H1 (cell line): ENCODE measurements around the gene TMEM86B. TPM values are rescaled to one million over a fixed set of nuclear protein-coding genes. Genes with fewer than 3 reads are reported as not detected.

Experiments
- CTCF ChIA-PET: fragments of 300-600 bp; sonication (Branson Sonifier 250); formaldehyde crosslinking; loops from one replicate; lab custom pipeline; 2021; ENCODE audit not compliant: partially characterized antibody; lab: Charles Lee
- POLR2A ChIA-PET: fragments of 300-600 bp; sonication (Branson Sonifier 250); formaldehyde crosslinking; loops from one replicate; lab custom pipeline; 2021; ENCODE audit warnings: inconsistent platforms; ENCODE audit not compliant: partially characterized antibody; lab: Charles Lee
- DNase-seq, 2 experiments: peaks; one replicate each; pipeline versions ENCODE4 v3.0.0 to v3.0.0-alpha.2; 2010 to 2022; ENCODE audit warnings: low spot score in 2 of 2, low read depth in 1 of 2, mixed read lengths in 1 of 2
- FAIRE-seq: peaks from 2 replicates; lab custom pipeline; 2011; peaks lifted over from hg19 to GRCh38; lab: Jason Lieb, UNC
- H2AFZ ChIP-seq: 2 replicates; pipeline ENCODE4 v1.8.1; 2012; ENCODE audit warnings: low read length, inconsistent platforms
- H2AK5ac ChIP-seq: 2 replicates; pipeline ENCODE4 v1.6.1; 2013; ENCODE audit warnings: low read depth, low read length
- H2BK120ac ChIP-seq: replicated peaks from 2 replicates; pipeline ENCODE3; 2013; ENCODE audit warnings: low read depth, low read length, inconsistent platforms
- H2BK12ac ChIP-seq: 2 replicates; pipeline ENCODE4 v1.6.1; 2013; ENCODE audit warnings: low read depth, low read length
- H2BK15ac ChIP-seq: 2 replicates; pipeline ENCODE4 v1.6.1; 2013; ENCODE audit warnings: low read length
- H2BK20ac ChIP-seq: 2 replicates; pipeline ENCODE4 v1.6.1; 2013; ENCODE audit warnings: low read length
- H2BK5ac ChIP-seq: 2 replicates; pipeline ENCODE4 v1.6.1; 2013; ENCODE audit warnings: low read depth, low read length
- H3K14ac ChIP-seq: 2 replicates; pipeline ENCODE4 v1.6.1; 2013; ENCODE audit warnings: inconsistent platforms; ENCODE audit not compliant: insufficient read length
- H3K18ac ChIP-seq: 2 replicates; pipeline ENCODE4 v1.6.1; 2013; ENCODE audit warnings: low read length; ENCODE audit errors: extremely low read depth
- H3K23ac ChIP-seq: 2 replicates; pipeline ENCODE4 v1.6.1; 2013; ENCODE audit warnings: inconsistent platforms; ENCODE audit not compliant: insufficient read length
- H3K23me2 ChIP-seq: 2 replicates; pipeline ENCODE4 v1.6.1; 2013; ENCODE audit warnings: low read depth, low read length
- H3K27ac ChIP-seq: 2 replicates; pipeline ENCODE4 v1.6.1; 2011; ENCODE audit warnings: low read depth, low read length, inconsistent platforms
- H3K27me3 ChIP-seq, 4 experiments: replicated peaks in 1 of 4; 1 replicate in 1 of 4; 2 replicates in 3 of 4; pipeline versions ENCODE4 v1.6.1 to v1.8.1; 2011 to 2013; ENCODE audit warnings: low read length in 3 of 4, mild to moderate bottlenecking in 3 of 4, inconsistent platforms in 2 of 4, mixed read lengths in 2 of 4, moderate library complexity in 1 of 4; ENCODE audit not compliant: control insufficient read depth in 3 of 4, insufficient read depth in 3 of 4; ENCODE audit errors: extremely low read depth in 1 of 4
- H3K36me3 ChIP-seq, 4 experiments: 2 replicates each; pipeline versions ENCODE4 v1.6.1 to v1.8.1; 2011 to 2013; ENCODE audit warnings: mild to moderate bottlenecking in 4 of 4, low read length in 3 of 4, moderate library complexity in 2 of 4, control low read depth in 1 of 4, inconsistent platforms in 1 of 4; ENCODE audit not compliant: insufficient read depth in 4 of 4, control insufficient read depth in 2 of 4
- H3K4ac ChIP-seq: replicated peaks from 2 replicates; pipeline ENCODE3; 2013; ENCODE audit warnings: low read length, low read depth, mixed read lengths, inconsistent platforms; ENCODE audit not compliant: insufficient read length
- H3K4me1 ChIP-seq, 4 experiments: replicated peaks in 1 of 4; 1 replicate in 1 of 4; 2 replicates in 3 of 4; pipeline versions ENCODE4 v1.6.1 to v1.8.1; 2011 to 2013; ENCODE audit warnings: low read length in 3 of 4, inconsistent platforms in 2 of 4, mixed read lengths in 1 of 4; ENCODE audit not compliant: insufficient read depth in 4 of 4, control insufficient read depth in 3 of 4
- H3K4me2 ChIP-seq, 2 experiments: 2 replicates each; pipeline versions ENCODE4 v1.6.1 to v1.8.1; 2011 to 2013; ENCODE audit warnings: low read depth in 2 of 2, low read length in 2 of 2, control low read depth in 1 of 2, inconsistent platforms in 1 of 2, mild to moderate bottlenecking in 1 of 2; ENCODE audit not compliant: insufficient read depth in 1 of 2
- H3K4me3 ChIP-seq, 4 experiments: fragments of 200-600, 300-600 bp in 1 of 4; sonication (generic), shearing (Covaris generic), sonication (Bioruptor Twin) in 1 of 4; 2 replicates each; pipeline versions ENCODE4 v1.5.1 to v1.8.1; 2011 to 2016; ENCODE audit warnings: low read length in 4 of 4, low read depth in 3 of 4, control low read depth in 2 of 4, inconsistent platforms in 2 of 4, mild to moderate bottlenecking in 2 of 4, mixed read lengths in 1 of 4, moderate library complexity in 1 of 4; ENCODE audit not compliant: insufficient read depth in 2 of 4; ENCODE audit errors: extremely low read depth in 1 of 4
- H3K56ac ChIP-seq: replicated peaks from 2 replicates; pipeline ENCODE3; 2013; ENCODE audit warnings: low read depth, mild to moderate bottlenecking, mixed read lengths, low read length, inconsistent platforms; ENCODE audit not compliant: insufficient read length
- H3K79me1 ChIP-seq: 2 replicates; pipeline ENCODE4 v1.6.1; 2013; ENCODE audit warnings: low read depth, low read length, control low read depth
- H3K79me2 ChIP-seq, 2 experiments: 2 replicates each; pipeline versions ENCODE4 v1.6.1 to v1.8.1; 2012 to 2013; ENCODE audit warnings: low read length in 2 of 2, mild to moderate bottlenecking in 2 of 2, inconsistent platforms in 1 of 2; ENCODE audit not compliant: insufficient read depth in 2 of 2, control insufficient read depth in 1 of 2
- H3K9ac ChIP-seq, 4 experiments: replicated peaks in 1 of 4; 1 replicate in 1 of 4; 2 replicates in 3 of 4; pipeline versions ENCODE4 v1.6.1 to v1.8.1; 2011 to 2013; ENCODE audit warnings: low read depth in 3 of 4, low read length in 3 of 4, control low read depth in 2 of 4, mild to moderate bottlenecking in 2 of 4, moderate library complexity in 2 of 4, inconsistent platforms in 1 of 4; ENCODE audit errors: extremely low read depth in 1 of 4
- H3K9me3 ChIP-seq, 2 experiments: 2 replicates each; pipeline versions ENCODE4 v1.6.1 to v1.8.1; 2012 to 2013; ENCODE audit warnings: mild to moderate bottlenecking in 2 of 2, moderate library complexity in 2 of 2, control low read depth in 1 of 2, inconsistent platforms in 1 of 2, low read depth in 1 of 2, low read length in 1 of 2, mixed read lengths in 1 of 2; ENCODE audit not compliant: insufficient read depth in 2 of 2
- H4K20me1 ChIP-seq, 2 experiments: replicated peaks in 1 of 2; 2 replicates each; pipeline versions ENCODE3 to v1.8.1; 2011 to 2013; ENCODE audit warnings: inconsistent platforms in 2 of 2, low read length in 2 of 2, mild to moderate bottlenecking in 1 of 2; ENCODE audit not compliant: insufficient read depth in 2 of 2, control insufficient read depth in 1 of 2
- H4K5ac ChIP-seq: 2 replicates; pipeline ENCODE4 v1.6.1; 2013; ENCODE audit warnings: low read length, low read depth, mixed read lengths, inconsistent platforms; ENCODE audit not compliant: insufficient read length
- H4K8ac ChIP-seq: 2 replicates; pipeline ENCODE4 v1.8.0; 2013; ENCODE audit warnings: mild to moderate bottlenecking, moderate library complexity, low read length, inconsistent platforms; ENCODE audit not compliant: insufficient read depth; ENCODE audit errors: extremely low read depth
- H4K91ac ChIP-seq: replicated peaks from 2 replicates; pipeline ENCODE3; 2013; ENCODE audit warnings: low read length, mixed read lengths, inconsistent platforms; ENCODE audit not compliant: insufficient read length
- BRCA1 ChIP-seq: IDR thresholded peaks from 2 replicates; pipeline ENCODE4 v1.6.1; 2012; ENCODE audit warnings: low read depth, low read length, improper control_type of control experiment
- CTBP2 ChIP-seq: IDR thresholded peaks from 2 replicates; pipeline ENCODE4 v1.7.0; 2011; ENCODE audit warnings: borderline replicate concordance, mild to moderate bottlenecking, moderate library complexity, mixed read lengths, low read length; ENCODE audit not compliant: insufficient read depth, insufficient read length
- EGR1 ChIP-seq: IDR thresholded peaks from 2 replicates; pipeline ENCODE4 v1.6.1; 2011; ENCODE audit warnings: low read depth, low read length, borderline replicate concordance
- POLR2A ChIP-seq, 2 experiments: IDR thresholded peaks; 1 replicate in 1 of 2; 2 replicates in 1 of 2; pipeline ENCODE4 v1.6.1; 2011; ENCODE audit warnings: low read depth in 2 of 2, low read length in 2 of 2, mild to moderate bottlenecking in 2 of 2; ENCODE audit errors: control extremely low read depth in 1 of 2
- SAP30 ChIP-seq: fragments of 300-600 bp; sonication (generic); IDR thresholded peaks from 2 replicates; pipeline ENCODE4 v1.7.1; 2012; ENCODE audit warnings: low read length, moderate library complexity, mild to moderate bottlenecking, inconsistent platforms; ENCODE audit not compliant: insufficient read depth, insufficient replicate concordance
- SP4 ChIP-seq: IDR thresholded peaks from 2 replicates; pipeline ENCODE4 v1.6.1; 2012; ENCODE audit warnings: low read length, inconsistent platforms
- TAF7 ChIP-seq: optimal IDR thresholded peaks from 2 replicates; pipeline ENCODE3; 2011; ENCODE audit warnings: low read depth, mild to moderate bottlenecking, inconsistent platforms, low read length, moderate library complexity, borderline replicate concordance
- WGBS, 2 experiments: shearing (Covaris generic) in 1 of 2; methylation state at CpG; one replicate each; pipeline versions ENCODE4 v1.1.6 to v1.1.7; 2013 to 2015; ENCODE audit warnings: low lambda C conversion rate in 2 of 2, mixed read lengths in 2 of 2, inconsistent platforms in 1 of 2, low coverage in 1 of 2, missing lambda C conversion rate in 1 of 2; ENCODE audit not compliant: insufficient replicate concordance in 2 of 2, insufficient coverage in 1 of 2, insufficient read length in 1 of 2; ENCODE audit errors: extremely low coverage in 1 of 2, missing lambda C conversion rate in 1 of 2; 5-methylcytosine and 5-hydroxymethylcytosine counted together
- polyA plus RNA-seq, 7 experiments: library from polyadenylated mRNA; depleted of rRNA in 3 of 7; stranded (reverse) in 5 of 7; unstranded in 2 of 7; fragments of >200 nt in 5 of 7; fragments of 200-250 nt in 2 of 7; gene quantifications; 1 replicate in 5 of 7; 2 replicates in 1 of 7; 4 replicates in 1 of 7; pipeline versions ENCODE4 v1.2.1 to v1.2.3, GENCODE V29; 2011 to 2013; ENCODE audit warnings: missing spikeins in 2 of 7, mixed read lengths in 2 of 7
- total RNA-seq: library from RNA; stranded (reverse); fragmentation: NEBNext Ultra II Directional; extraction: Animal tissue kit (Norgen Biotek cat#: 25700); gene quantifications from 2 replicates; pipeline ENCODE4 v1.2.1, GENCODE V29; 2021

Gene TMEM86B
- total and polyA plus RNA-seq, 2 of the 8 experiments (the other 6 are each of a cell fraction or from before 2014, with no cell fraction given): 2.0 to 2.9 TPM

DNA sequence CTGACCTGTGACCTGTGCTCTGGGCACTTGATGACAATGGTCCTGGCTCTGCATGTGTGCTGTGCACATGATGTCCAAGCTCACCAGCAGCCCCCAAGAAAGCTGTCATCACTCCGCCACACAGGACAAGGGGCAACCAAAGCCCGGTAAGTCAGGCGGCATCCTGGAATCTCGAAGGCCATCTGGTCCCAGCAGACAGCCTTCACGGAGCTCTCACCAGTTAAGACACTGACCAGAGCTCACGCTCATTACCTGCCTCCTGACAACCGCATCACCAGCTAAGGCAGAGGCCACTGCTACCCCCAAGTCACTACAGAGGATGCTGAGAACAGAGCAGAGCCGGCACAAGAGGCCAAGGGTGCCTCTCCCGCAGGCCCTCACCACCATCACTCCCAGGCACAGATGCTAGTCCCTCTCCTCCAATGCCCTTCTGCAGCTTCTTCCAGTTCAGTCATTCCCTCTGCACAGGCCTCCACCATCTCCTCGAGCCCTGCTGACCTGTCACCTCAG, 19.7 kb upstream of the TMEM86B start:
- H3K4ac ChIP-seq: no peak overlapping the region
- no peaks in the 10 kb centered on the region for H3K9me3 ChIP-seq
- no peak overlapping the region for H2BK20ac ChIP-seq
- H3K36me3 ChIP-seq: peaks cover 3 to 23% (median 9%) of the 10 kb centered on the region in 4 experiments; a peak in 5 of 8 replicates
- no peak for TF ChIP-seq CTBP2
- no peak for TF ChIP-seq SP4
- TF ChIP-seq EGR1: no peak
- TF ChIP-seq TAF7: no peak
- TF ChIP-seq POLR2A (IDR thresholded peaks at IDR 0.05; ENCODE audit: control extremely low read depth in 1 of 2, low read depth in 2 of 2, low read length in 2 of 2): no peak
- TF ChIP-seq BRCA1: no peak
- TF ChIP-seq SAP30: no peak
- peaks cover 5 to 57% of the 10 kb centered on the region in 2 experiments; a peak in 3 of 4 replicates for H3K79me2 ChIP-seq
- H3K4me2 ChIP-seq: no peak overlapping the region
- H3K18ac ChIP-seq: no peak overlapping the region
- H2AK5ac ChIP-seq: no peak overlapping the region
- no peak overlapping the region for H3K9ac ChIP-seq
- no peak overlapping the region for H3K4me3 ChIP-seq
- H2BK12ac ChIP-seq: no peak overlapping the region
- no peak overlapping the region for H4K5ac ChIP-seq
- no peaks in the 10 kb centered on the region for H3K27me3 ChIP-seq
- no peaks in the 10 kb centered on the region for H3K23me2 ChIP-seq
- DNase-seq (no peak), FAIRE-seq (no peak)
- ChIA-PET CTCF (interaction anchor here (1.0 to 1.2 kb wide), 2 partner anchors 107 to 170 kb away, joined by 3 to 5 read pairs; no protein-coding TSS in a partner anchor), POLR2A (interaction anchor here (0.6 to 1.6 kb wide), 8 partner anchors 10 to 166 kb away, joined by 3 to 5 read pairs (median 4); partner anchors contain the start of genes HSPBP1 and PPP6R1)
- H3K79me1 ChIP-seq: peaks cover 25% of the 10 kb centered on the region
- no peak overlapping the region for H4K8ac ChIP-seq
- peaks cover 17 to 44% of the 10 kb centered on the region in 2 experiments for H4K20me1 ChIP-seq
- no peak overlapping the region for H4K91ac ChIP-seq
- no peak overlapping the region for H3K23ac ChIP-seq
- no peak overlapping the region for H3K27ac ChIP-seq
- no peak overlapping the region for H3K56ac ChIP-seq
- H3K4me1 ChIP-seq: no peaks in the 10 kb centered on the region; a peak in 1 of 7 replicates
- 87% methylated on average over 10 of the region's 10 CpGs; no CpG with 5 or more reads in 1 of the 2 experiments for WGBS, 2 experiments
- H2BK15ac ChIP-seq: no peak overlapping the region
- H2BK5ac ChIP-seq: peak overlapping the region; percentile 16; the same call in 1 of the 2 replicates
- no peak overlapping the region for H2AFZ ChIP-seq
- no peak overlapping the region for H2BK120ac ChIP-seq
- H3K14ac ChIP-seq: no peak overlapping the region
